Measurements from ENCODE around the gene DCUN1D1.

The DCUN1D1 gene

GRCh38 chr3:182940266-182940808, 40.0 kb downstream of the DCUN1D1 start:
- DNase-seq (ENCODE audit: low read depth): no peak
- TF ChIP-seq CTCF (conservative IDR thresholded peaks at IDR 0.05; ENCODE audit: control insufficient read depth, insufficient read depth, low read depth, low read length): no peak
- H3K4me3 ChIP-seq (ENCODE audit: control insufficient read depth, low read depth, low read length): no peak overlapping the region

DNA sequence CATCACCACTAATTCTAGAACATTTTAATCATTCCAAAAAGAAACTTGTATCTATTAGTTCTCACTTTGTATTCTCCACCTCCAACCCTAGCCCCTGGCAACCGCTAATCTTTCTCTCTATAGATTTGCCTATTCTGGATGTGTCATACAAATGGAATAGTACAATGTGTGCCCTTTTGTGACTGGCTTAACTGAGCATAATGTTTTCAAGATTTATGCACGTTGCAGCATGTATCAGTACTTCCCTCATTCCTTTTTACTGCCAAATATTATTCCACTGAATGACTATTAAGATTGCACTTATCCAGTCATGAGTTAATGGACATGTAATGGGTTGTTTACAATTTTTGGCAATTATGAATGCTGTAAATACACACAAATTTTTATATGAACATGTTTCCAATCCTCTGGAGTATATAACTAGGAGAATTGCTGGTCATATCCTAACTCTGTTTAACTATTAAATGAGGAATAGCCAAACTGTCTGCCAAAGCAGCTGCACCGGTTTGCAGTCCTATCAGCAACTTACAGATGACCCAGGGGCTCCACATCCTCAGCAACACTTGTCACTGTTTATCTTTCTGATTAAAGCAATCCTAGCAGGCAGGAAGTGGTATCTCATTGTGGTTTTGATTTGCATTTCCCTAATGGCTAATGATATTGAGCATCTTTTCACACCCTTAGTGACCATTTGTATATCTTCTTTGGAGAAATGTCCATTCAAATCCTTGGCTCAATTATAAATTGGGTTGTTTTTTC, 42.9 kb downstream of the DCUN1D1 start:
- DNase-seq (ENCODE audit: low read depth): no peak
- TF ChIP-seq CTCF (conservative IDR thresholded peaks at IDR 0.05; ENCODE audit: control insufficient read depth, insufficient read depth, low read depth, low read length): no peak
- H3K4me3 ChIP-seq (ENCODE audit: control insufficient read depth, low read depth, low read length): no peak overlapping the region

DNA sequence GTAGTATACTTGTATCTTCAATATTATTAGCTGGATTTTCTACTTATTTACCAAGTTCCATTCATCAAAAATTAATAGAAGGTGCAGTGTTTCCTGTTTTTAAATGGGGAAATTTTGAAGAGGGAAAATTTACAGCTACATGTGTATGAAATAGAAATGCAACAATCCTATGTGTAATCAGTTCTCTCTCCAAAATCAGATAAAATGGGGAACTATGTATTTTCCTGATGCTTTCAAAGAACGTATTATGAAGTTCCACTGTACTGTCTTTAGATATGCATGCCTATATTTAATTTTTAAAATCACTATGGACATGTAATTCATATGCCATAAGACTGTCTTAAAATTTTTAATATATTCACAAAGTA, 43.4 kb downstream of the DCUN1D1 start:
- no peak for TF ChIP-seq CTCF (conservative IDR thresholded peaks at IDR 0.05; ENCODE audit: control insufficient read depth, insufficient read depth, low read depth, low read length)
- DNase-seq (ENCODE audit: low read depth): no peak
- no peak overlapping the region for H3K4me3 ChIP-seq (ENCODE audit: control insufficient read depth, low read depth, low read length)

DNA sequence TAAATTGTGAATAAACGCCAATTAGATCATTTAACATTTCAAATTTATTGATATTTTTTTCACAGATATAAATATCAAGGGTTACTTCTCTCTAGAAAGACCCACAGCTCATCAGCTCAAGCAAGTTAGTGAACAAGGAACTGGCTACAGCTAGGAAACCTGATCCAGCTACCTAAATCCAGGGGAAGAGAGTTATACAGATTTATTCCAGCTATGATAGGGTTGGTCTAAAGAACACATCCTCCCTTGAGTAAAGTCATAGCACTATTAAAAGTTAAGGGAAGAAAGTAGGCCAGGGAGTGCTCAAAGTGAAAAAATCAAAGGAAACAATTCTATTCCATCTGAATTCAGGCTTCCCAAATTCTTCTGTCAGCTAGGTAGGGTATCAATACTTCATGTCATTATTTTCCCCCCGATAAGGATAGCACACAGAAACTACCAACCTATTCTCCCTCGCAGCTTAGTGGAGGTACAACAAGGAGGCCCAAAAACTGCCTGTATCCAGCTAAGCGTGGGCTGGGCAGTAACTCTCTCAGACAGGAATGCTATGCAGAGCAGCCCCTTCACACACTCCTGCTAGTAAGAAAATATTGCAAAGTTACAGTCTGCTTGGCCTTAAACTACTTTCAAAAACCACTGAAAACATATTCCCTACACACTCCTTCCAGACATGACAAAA, 44.0 kb downstream of the DCUN1D1 start:
- H3K4me3 ChIP-seq (ENCODE audit: control insufficient read depth, low read depth, low read length): no peak overlapping the region
- TF ChIP-seq CTCF (conservative IDR thresholded peaks at IDR 0.05; ENCODE audit: control insufficient read depth, insufficient read depth, low read depth, low read length): no peak
- no peak for DNase-seq (ENCODE audit: low read depth)

- no peak for TF ChIP-seq CTCF (conservative IDR thresholded peaks at IDR 0.05; ENCODE audit: control insufficient read depth, insufficient read depth, low read depth, low read length)
- no peak overlapping the region for H3K4me3 ChIP-seq (ENCODE audit: control insufficient read depth, low read depth, low read length)
- DNase-seq (ENCODE audit: low read depth): no peak
Observed at GRCh38 chr3:182935803-182936202, 44.5 kb downstream of the DCUN1D1 start.

GRCh38 chr3:182925944-182926337, 54.4 kb downstream of the DCUN1D1 start:
- TF ChIP-seq CTCF (conservative IDR thresholded peaks at IDR 0.05; ENCODE audit: control insufficient read depth, insufficient read depth, low read depth, low read length): no peak
- no peak for DNase-seq (ENCODE audit: low read depth)
- H3K4me3 ChIP-seq (ENCODE audit: control insufficient read depth, low read depth, low read length): no peak overlapping the region

Data from fibroblast of mammary gland (primary cell).